ENCODE results near the gene SMPDL3A.

SMPDL3A gene

GRCh38 chr6:122766256-122766655 lies 22.8 kb upstream of the SMPDL3A start:
- H3K4me3 ChIP-seq: peak overlapping the region; percentile 14; the same call in 1 of the 2 replicates
- H3K9me3 ChIP-seq (ENCODE audit: low read depth, low read length): no peaks in the 10 kb centered on the region
- no peak for DNase-seq (ENCODE audit: low read depth, low spot score)
- H3K27ac ChIP-seq: no peak overlapping the region
- no peaks in the 10 kb centered on the region for H3K36me3 ChIP-seq (ENCODE audit: insufficient read depth, low read length)
- no peak for TF ChIP-seq POLR2AphosphoS5 (IDR thresholded peaks at IDR 0.05; ENCODE audit: borderline replicate concordance, low read depth, low read length)
- no peak for TF ChIP-seq EZH2 (IDR thresholded peaks at IDR 0.05)
- TF ChIP-seq FOXP2 (optimal IDR thresholded peaks at IDR 0.05; ENCODE audit: control extremely low read depth, extremely low read length, insufficient read depth): no peak
- H3K9ac ChIP-seq (ENCODE audit: insufficient read length): no peak overlapping the region

DNA sequence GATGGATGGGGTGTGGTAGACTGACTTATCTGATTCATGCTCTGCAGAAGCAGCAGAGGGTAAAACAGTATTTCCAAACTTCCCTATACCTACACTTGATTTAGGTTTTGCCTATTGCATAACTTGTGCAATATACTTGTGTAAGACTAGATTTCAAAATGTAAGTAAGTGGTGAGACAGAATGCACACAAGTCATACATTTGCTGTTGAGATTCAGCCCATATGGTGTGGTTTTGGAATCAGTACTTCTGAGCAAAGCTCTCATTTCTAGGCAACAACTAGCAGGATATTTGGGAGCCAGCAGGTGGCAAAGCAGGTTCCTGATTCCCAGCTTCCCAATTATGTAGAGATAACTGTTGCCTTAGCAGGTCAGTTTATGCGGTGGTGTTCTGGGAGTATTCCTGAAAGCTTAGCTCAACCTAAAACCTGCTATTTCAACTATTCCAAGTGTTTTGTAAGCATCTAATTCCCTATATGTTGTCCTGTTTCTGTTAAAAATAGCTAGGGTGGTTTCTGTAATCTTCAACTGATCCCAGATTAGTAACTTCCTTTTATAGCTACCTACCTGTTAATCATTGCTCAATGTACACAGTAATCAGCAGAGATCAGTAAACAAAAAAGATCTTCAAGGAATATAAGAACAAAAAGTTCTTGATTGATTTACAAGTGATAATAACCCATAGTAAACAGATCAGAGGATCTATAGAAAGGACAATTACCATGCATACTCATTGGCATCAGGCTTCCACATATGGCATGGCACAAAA lies 18.0 kb upstream of the SMPDL3A start:
- Histone ChIP-seq H3K27ac (no peak overlapping the region), H3K4me3 (no peak overlapping the region), H3K9ac (ENCODE audit: insufficient read length) (no peak overlapping the region), H3K36me3 (ENCODE audit: insufficient read depth, low read length) (no peaks in the 10 kb centered on the region), H3K9me3 (ENCODE audit: low read depth, low read length) (no peaks in the 10 kb centered on the region)
- TF ChIP-seq EZH2 (IDR thresholded peaks at IDR 0.05) (no peak), POLR2AphosphoS5 (IDR thresholded peaks at IDR 0.05; ENCODE audit: borderline replicate concordance, low read depth, low read length) (no peak), FOXP2 (optimal IDR thresholded peaks at IDR 0.05; ENCODE audit: control extremely low read depth, extremely low read length, insufficient read depth) (no peak)
- DNase-seq (ENCODE audit: low read depth, low spot score): no peak

GRCh38 chr6:122772724-122773415 lies 16.2 kb upstream of the SMPDL3A start:
- H3K36me3 ChIP-seq (ENCODE audit: insufficient read depth, low read length): no peaks in the 10 kb centered on the region
- DNase-seq (ENCODE audit: low read depth, low spot score): no peak

DNA sequence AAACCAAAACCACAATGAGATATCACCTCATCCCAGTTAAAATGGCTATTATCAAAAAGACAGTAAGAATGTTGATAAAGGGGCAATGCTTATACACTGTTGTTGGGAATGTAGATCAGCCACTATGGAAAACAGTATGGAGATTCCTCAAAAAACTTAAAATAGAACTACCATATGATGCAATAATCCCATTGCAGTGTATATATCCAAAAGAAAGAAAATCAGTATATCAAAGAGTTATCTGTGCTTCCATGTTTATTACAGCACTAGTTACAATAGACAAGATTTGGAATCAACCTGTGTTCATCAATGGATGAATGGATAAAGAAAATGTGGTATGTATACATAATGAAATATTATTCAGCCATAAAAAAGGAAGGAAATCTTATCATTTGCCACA lies 13.1 kb upstream of the SMPDL3A start:
- DNase-seq (ENCODE audit: low read depth, low spot score): no peak
- Histone ChIP-seq H3K36me3 (ENCODE audit: insufficient read depth, low read length) (no peaks in the 10 kb centered on the region), H3K9me3 (ENCODE audit: low read depth, low read length) (no peaks in the 10 kb centered on the region), H3K4me3 (no peak overlapping the region), H3K9ac (ENCODE audit: insufficient read length) (no peak overlapping the region), H3K27ac (no peak overlapping the region)
- TF ChIP-seq EZH2 (IDR thresholded peaks at IDR 0.05) (no peak), FOXP2 (optimal IDR thresholded peaks at IDR 0.05; ENCODE audit: control extremely low read depth, extremely low read length, insufficient read depth) (no peak), POLR2AphosphoS5 (IDR thresholded peaks at IDR 0.05; ENCODE audit: borderline replicate concordance, low read depth, low read length) (no peak)

More at GRCh38 chr6:122772724-122773415, 16.2 kb upstream of the SMPDL3A start:
- no peak overlapping the region for H3K4me3 ChIP-seq
- H3K9ac ChIP-seq (ENCODE audit: insufficient read length): no peak overlapping the region
- no peak overlapping the region for H3K27ac ChIP-seq
- TF ChIP-seq FOXP2 (optimal IDR thresholded peaks at IDR 0.05; ENCODE audit: control extremely low read depth, extremely low read length, insufficient read depth) (no peak), POLR2AphosphoS5 (IDR thresholded peaks at IDR 0.05; ENCODE audit: borderline replicate concordance, low read depth, low read length) (no peak; the same call in 1 of the 2 replicates), EZH2 (IDR thresholded peaks at IDR 0.05) (no peak)
- H3K9me3 ChIP-seq (ENCODE audit: low read depth, low read length): no peaks in the 10 kb centered on the region

GRCh38 chr6:122778302-122778701 lies 10.8 kb upstream of the SMPDL3A start:
- no peak for TF ChIP-seq POLR2AphosphoS5 (IDR thresholded peaks at IDR 0.05; ENCODE audit: borderline replicate concordance, low read depth, low read length)
- TF ChIP-seq FOXP2 (optimal IDR thresholded peaks at IDR 0.05; ENCODE audit: control extremely low read depth, extremely low read length, insufficient read depth): no peak
- TF ChIP-seq EZH2 (IDR thresholded peaks at IDR 0.05): no peak
- Histone ChIP-seq H3K36me3 (ENCODE audit: insufficient read depth, low read length) (no peaks in the 10 kb centered on the region), H3K9me3 (ENCODE audit: low read depth, low read length) (no peaks in the 10 kb centered on the region), H3K4me3 (no peak overlapping the region), H3K27ac (no peak overlapping the region), H3K9ac (ENCODE audit: insufficient read length) (no peak overlapping the region)
- DNase-seq (ENCODE audit: low read depth, low spot score): no peak

DNA sequence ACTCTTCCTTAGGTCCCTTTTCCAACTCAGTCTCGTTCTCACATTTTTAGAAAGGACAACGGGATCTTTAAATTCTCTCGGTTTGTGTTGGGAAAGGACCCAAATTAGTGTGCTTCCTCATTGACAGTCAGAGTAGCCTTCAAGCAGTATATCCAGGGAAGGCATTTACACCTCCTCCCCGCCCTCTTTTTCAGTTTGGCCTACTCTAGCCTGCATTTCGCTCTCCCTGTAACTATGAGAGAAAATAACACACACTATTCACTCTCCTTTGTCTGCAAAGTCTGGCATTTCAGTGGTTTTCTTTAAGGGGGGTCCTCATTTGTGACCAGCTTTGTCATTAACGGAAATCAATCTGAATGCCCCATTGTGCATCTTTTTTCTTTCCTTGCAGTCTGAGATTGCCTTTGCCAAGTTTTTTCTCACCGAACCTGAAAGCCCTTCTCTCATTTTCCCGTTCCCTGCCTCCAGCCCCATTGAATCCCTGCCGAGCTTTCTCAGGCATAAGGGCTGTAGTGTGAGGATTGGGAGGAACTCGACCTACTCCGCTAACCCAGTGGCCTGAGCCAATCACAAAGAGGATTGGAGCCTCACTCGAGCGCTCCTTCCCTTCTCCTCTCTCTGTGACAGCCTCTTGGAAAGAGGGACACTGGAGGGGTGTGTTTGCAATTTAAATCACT lies 9.9 kb upstream of the SMPDL3A start:
- no peak overlapping the region for H3K27ac ChIP-seq
- no peak overlapping the region for H3K9ac ChIP-seq (ENCODE audit: insufficient read length)
- TF ChIP-seq EZH2 (IDR thresholded peaks at IDR 0.05): no peak
- no peak for TF ChIP-seq FOXP2 (optimal IDR thresholded peaks at IDR 0.05; ENCODE audit: control extremely low read depth, extremely low read length, insufficient read depth)
- no peak for TF ChIP-seq POLR2AphosphoS5 (IDR thresholded peaks at IDR 0.05; ENCODE audit: borderline replicate concordance, low read depth, low read length)
- no peak overlapping the region for H3K4me3 ChIP-seq
- no peaks in the 10 kb centered on the region for H3K9me3 ChIP-seq (ENCODE audit: low read depth, low read length)
- H3K36me3 ChIP-seq (ENCODE audit: insufficient read depth, low read length): no peaks in the 10 kb centered on the region
- no peak for DNase-seq (ENCODE audit: low read depth, low spot score)

DNA sequence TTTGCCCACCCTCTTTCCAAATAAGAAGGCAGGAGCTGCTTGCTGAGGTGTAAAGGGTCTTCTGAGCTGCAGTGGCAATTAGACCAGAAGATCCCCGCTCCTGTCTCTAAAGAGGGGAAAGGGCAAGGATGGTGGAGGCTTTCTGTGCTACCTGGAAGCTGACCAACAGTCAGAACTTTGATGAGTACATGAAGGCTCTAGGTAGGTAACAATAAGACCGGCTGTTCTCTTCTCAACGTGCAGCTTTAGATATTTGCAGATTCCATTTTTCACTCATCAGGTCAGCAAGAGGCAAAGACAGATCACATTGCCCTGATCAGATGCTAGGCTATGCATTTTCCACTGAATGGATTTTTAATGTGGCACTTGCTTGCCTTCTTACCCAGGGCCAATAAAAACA lies 9.4 kb upstream of the SMPDL3A start, which contains the start of gene FABP7:
Gene FABP7, plus strand, starts transcription at position 50 of the 400 bp plus-strand sequence. Its CDS starts 79 bp downstream, at position 129.
- TF ChIP-seq POLR2AphosphoS5 (IDR thresholded peaks at IDR 0.05; ENCODE audit: borderline replicate concordance, low read depth, low read length): no peak
- TF ChIP-seq FOXP2 (optimal IDR thresholded peaks at IDR 0.05; ENCODE audit: control extremely low read depth, extremely low read length, insufficient read depth): no peak
- no peak for TF ChIP-seq EZH2 (IDR thresholded peaks at IDR 0.05)
- Histone ChIP-seq H3K9ac (ENCODE audit: insufficient read length) (no peak within 1 kb of the TSS), H3K36me3 (ENCODE audit: insufficient read depth, low read length) (no peaks in the 10 kb centered on the region), H3K4me3 (no peak within 1 kb of the TSS), H3K27ac (no peak within 1 kb of the TSS), H3K9me3 (ENCODE audit: low read depth, low read length) (no peaks in the 10 kb centered on the region)
- DNase-seq (ENCODE audit: low read depth, low spot score): no peak

GRCh38 chr6:122780114-122780513 lies 8.9 kb upstream of the SMPDL3A start:
- no peak for DNase-seq (ENCODE audit: low read depth, low spot score)

More at GRCh38 chr6:122780114-122780513, 8.9 kb upstream of the SMPDL3A start:
- Histone ChIP-seq H3K36me3 (ENCODE audit: insufficient read depth, low read length) (no peaks in the 10 kb centered on the region), H3K27ac (no peak overlapping the region), H3K4me3 (no peak overlapping the region), H3K9ac (ENCODE audit: insufficient read length) (no peak overlapping the region), H3K9me3 (ENCODE audit: low read depth, low read length) (no peaks in the 10 kb centered on the region)
- no peak for TF ChIP-seq POLR2AphosphoS5 (IDR thresholded peaks at IDR 0.05; ENCODE audit: borderline replicate concordance, low read depth, low read length)

All from SK-N-MC (cell line).